Activated CD4-positive, CD25-positive, alpha-beta regulatory T cell treated with anti-CD3 and anti-CD28 coated beads, Interleukin-2, amount 50 U/mL, for 16 hours (primary cell): ENCODE measurements around the gene TMEM87B.
"Not testable (repeated sequence)": the region's sequence is repeated elsewhere in the genome, so short reads cannot be mapped to it uniquely, and the experiment has no call there.

ENCODE experiments used
- DNase-seq: peaks from one replicate; pipeline ENCODE4 v3.0.0-alpha.2; 2020; ENCODE audit warnings: low read depth, low spot score

The TMEM87B gene

GRCh38 chr2:112065966-112066365, 10.9 kb downstream of the TMEM87B start:
- DNase-seq, result no peak

- not testable (repeated sequence) for DNase-seq
These were observed 14.7 kb downstream of the TMEM87B start for GRCh38 chr2:112069794-112070193.

- DNase-seq, result no peak
These were observed 18.8 kb downstream of the TMEM87B start for GRCh38 chr2:112073875-112074274.

- DNase-seq, result no peak
These were observed 19.4 kb downstream of the TMEM87B start for GRCh38 chr2:112074506-112074905.

GRCh38 chr2:112075490-112076260, 20.6 kb downstream of the TMEM87B start:
- DNase-seq, result no peak

- no peak for DNase-seq
These were observed 22.7 kb downstream of the TMEM87B start for GRCh38 chr2:112077814-112078213.

GRCh38 chr2:112081262-112081661, 26.2 kb downstream of the TMEM87B start:
- DNase-seq, result no peak

GRCh38 chr2:112084689-112085374, 29.8 kb downstream of the TMEM87B start:
- no peak for DNase-seq

- DNase-seq, result no peak
These were observed 30.3 kb downstream of the TMEM87B start for GRCh38 chr2:112085375-112085730.

- no peak for DNase-seq
These were observed 31.0 kb downstream of the TMEM87B start for GRCh38 chr2:112085916-112086669.

GRCh38 chr2:112087346-112088020, 32.4 kb downstream of the TMEM87B start:
- no peak for DNase-seq

GRCh38 chr2:112089375-112089774, 34.3 kb downstream of the TMEM87B start:
- no peak for DNase-seq

- no peak for DNase-seq
These were observed 37.4 kb downstream of the TMEM87B start for GRCh38 chr2:112092286-112093041.

- no peak for DNase-seq
These were observed 38.1 kb downstream of the TMEM87B start for GRCh38 chr2:112093216-112093615.

GRCh38 chr2:112095681-112096080, 40.6 kb downstream of the TMEM87B start:
- no peak for DNase-seq

GRCh38 chr2:112096098-112096497, 41.0 kb downstream of the TMEM87B start:
- no peak for DNase-seq

- DNase-seq, result no peak
These were observed 53.2 kb downstream of the TMEM87B start for GRCh38 chr2:112108178-112108832.

GRCh38 chr2:112109278-112109677, 54.2 kb downstream of the TMEM87B start:
- no peak for DNase-seq

GRCh38 chr2:112110966-112111365, 55.9 kb downstream of the TMEM87B start:
- no peak for DNase-seq

GRCh38 chr2:112113354-112113753, 58.3 kb downstream of the TMEM87B start:
- not testable (repeated sequence) for DNase-seq

GRCh38 chr2:112118148-112118547, 63.1 kb downstream of the TMEM87B start:
- no peak for DNase-seq
